Measurements from ENCODE around the gene SMIM9.

GRCh38 chrX:154791939-154792338, 42.5 kb downstream of the SMIM9 start:
- TF ChIP-seq EZH2 (IDR thresholded peaks at IDR 0.05) (no peak), CTCF (IDR thresholded peaks at IDR 0.05 in 2 of 3, conservative IDR thresholded peaks at IDR 0.05 in 1 of 3; ENCODE audit: borderline replicate concordance in 1 of 3, insufficient read depth in 1 of 3, low read depth in 2 of 3, low read length in 2 of 3) (no peak), POLR2A (IDR thresholded peaks at IDR 0.05; ENCODE audit: borderline replicate concordance, extremely low read depth, insufficient read depth, insufficient read length) (no peak), RAD21 (IDR thresholded peaks at IDR 0.05; ENCODE audit: low read depth) (no peak), REST (IDR thresholded peaks at IDR 0.05; ENCODE audit: low read depth) (no peak), ZBTB33 (IDR thresholded peaks at IDR 0.05; ENCODE audit: extremely low read depth, insufficient replicate concordance, low read length) (no peak), POLR2AphosphoS5 (IDR thresholded peaks at IDR 0.05; ENCODE audit: low read depth, low read length) (no peak), YY1 (IDR thresholded peaks at IDR 0.05; ENCODE audit: extremely low read depth, insufficient replicate concordance, low read depth, low read length) (no peak), EZH2phosphoT487 (IDR thresholded peaks at IDR 0.05; ENCODE audit: borderline replicate concordance) (no peak), SP1 (IDR thresholded peaks at IDR 0.05; ENCODE audit: low read depth) (no peak), SIN3A (IDR thresholded peaks at IDR 0.05; ENCODE audit: low read depth) (no peak)
